GM23248 (cell line): ENCODE measurements around the gene ZCCHC10.

Experiments used
- EZH2 ChIP-seq: fragments of 200-600 bp; sonication (generic); IDR thresholded peaks from 2 replicates; pipeline ENCODE4 v1.6.1; 2018; ENCODE audit warnings: antibody characterized with exemption, mild to moderate bottlenecking; ENCODE audit not compliant: insufficient read depth, poor library complexity, severe bottlenecking
- EZH2phosphoT487 ChIP-seq: fragments of 200-600 bp; sonication (generic); IDR thresholded peaks from 2 replicates; pipeline ENCODE4 v1.6.1; 2018; ENCODE audit warnings: antibody characterized with exemption, moderate library complexity, mild to moderate bottlenecking, low read depth; ENCODE audit not compliant: insufficient read depth

DNA sequence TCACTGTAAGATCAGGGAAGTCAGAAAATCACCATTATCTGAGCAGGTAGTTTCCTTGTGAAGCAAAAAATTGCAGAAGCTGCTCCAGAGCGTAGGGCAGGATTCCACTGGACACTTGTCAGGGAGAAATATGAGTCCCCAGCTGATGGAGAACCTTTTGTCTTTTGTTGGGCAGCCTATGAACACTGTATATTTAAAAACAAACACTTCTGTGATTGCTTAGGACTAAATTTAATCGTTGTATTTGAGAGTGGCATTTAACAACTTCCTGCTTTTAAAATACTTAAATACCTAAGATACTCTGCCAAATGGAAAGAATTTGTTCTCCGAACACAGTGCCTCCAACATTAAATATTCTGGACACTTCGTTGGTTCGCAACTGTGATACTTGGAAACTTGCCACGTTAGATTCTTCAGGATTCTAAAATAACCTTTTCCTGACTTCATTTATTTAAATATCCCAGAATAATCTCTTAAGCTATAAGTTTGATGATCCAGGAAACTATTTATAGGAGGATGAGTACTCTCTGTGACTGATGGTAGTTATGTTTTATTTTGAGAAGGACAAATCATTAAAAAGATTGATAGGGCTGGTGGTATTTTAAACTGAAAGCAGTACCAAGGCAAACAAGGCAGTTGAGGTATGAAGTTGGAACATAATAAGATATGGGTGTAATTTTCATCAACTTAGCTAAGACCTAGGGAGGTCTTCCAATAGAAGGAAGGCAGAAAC lies 22.8 kb upstream of the ZCCHC10 start:
- TF ChIP-seq EZH2phosphoT487 (no peak), EZH2 (no peak)
